IMR-90 (cell line): ENCODE data around the gene TBPL1. TPM values are rescaled to one million over a fixed set of nuclear protein-coding genes. Genes with fewer than 3 reads are reported as not detected.

Experiments
- ATAC-seq: fragments of 200-7000 bp; cut with Tn5 transposase; 2 replicates; pipeline ENCODE4 v1.9.1; 2020; ENCODE audit warnings: low read depth, mild to moderate bottlenecking, moderate library complexity
- BruUV-seq: library from RNA; stranded (reverse); fragments of 400-500 nt; replicated peaks from 2 replicates; lab custom pipeline; 2021; lab: Mats Ljungman, UMichigan
- CTCF ChIA-PET: fragments of 300-600 bp; formaldehyde crosslinking; extraction: SDS; loops from one replicate; lab custom pipeline; 2021; ENCODE audit warnings: antibody characterized with exemption; lab: Yijun Ruan, JAX
- POLR2A ChIA-PET: fragments of 300-600 bp; sonication (Branson Sonifier 250); formaldehyde crosslinking; loops from one replicate; lab custom pipeline; 2022; ENCODE audit warnings: antibody characterized with exemption; ENCODE audit not compliant: unreplicated experiment; lab: Charles Lee
- DNase-seq: peaks from one replicate; pipeline ENCODE4 v3.0.0; 2013
- H2AFZ ChIP-seq: replicated peaks from 2 replicates; pipeline ENCODE3; 2013; ENCODE audit warnings: low read length, mild to moderate bottlenecking; ENCODE audit not compliant: poor library complexity
- H2AK5ac ChIP-seq: 2 replicates; pipeline ENCODE4 v1.6.1; 2013; ENCODE audit warnings: low read depth, low read length, inconsistent platforms
- H2AK9ac ChIP-seq: replicated peaks from 2 replicates; pipeline ENCODE3; 2013; ENCODE audit warnings: mild to moderate bottlenecking, low read depth, low read length, moderate library complexity; ENCODE audit not compliant: poor library complexity
- H2BK120ac ChIP-seq: 2 replicates; pipeline ENCODE4 v1.6.1; 2013; ENCODE audit warnings: low read depth, low read length, inconsistent platforms
- H2BK15ac ChIP-seq: 3 replicates; pipeline ENCODE4 v1.6.1; 2013; ENCODE audit warnings: low read depth, low read length, inconsistent platforms
- H2BK20ac ChIP-seq: 2 replicates; pipeline ENCODE4 v1.6.1; 2013; ENCODE audit warnings: low read depth, mild to moderate bottlenecking, inconsistent platforms, low read length, moderate library complexity
- H2BK5ac ChIP-seq: 2 replicates; pipeline ENCODE4 v1.6.1; 2013; ENCODE audit warnings: mild to moderate bottlenecking, low read depth, low read length, inconsistent platforms; ENCODE audit not compliant: poor library complexity, severe bottlenecking
- H3K14ac ChIP-seq: replicated peaks from 2 replicates; pipeline ENCODE4 v1.6.1; 2013; ENCODE audit warnings: low read depth, low read length, inconsistent platforms
- H3K18ac ChIP-seq: 2 replicates; pipeline ENCODE4 v1.6.1; 2013; ENCODE audit warnings: low read depth, low read length, control low read depth
- H3K23ac ChIP-seq: 2 replicates; pipeline ENCODE4 v1.6.1; 2013; ENCODE audit warnings: low read depth, low read length, inconsistent platforms
- H3K27ac ChIP-seq: 2 replicates; pipeline ENCODE4 v1.5.1; 2013; ENCODE audit warnings: mild to moderate bottlenecking, control low read depth, low read length; ENCODE audit not compliant: insufficient read depth
- H3K27me3 ChIP-seq: 2 replicates; pipeline ENCODE4 v1.6.1; 2013; ENCODE audit warnings: low read length; ENCODE audit not compliant: control insufficient read depth, insufficient read depth
- H3K36me3 ChIP-seq: 2 replicates; pipeline ENCODE4 v1.6.1; 2013; ENCODE audit warnings: low read length, mixed read lengths; ENCODE audit not compliant: control insufficient read depth, insufficient read depth
- H3K4ac ChIP-seq: 2 replicates; pipeline ENCODE4 v1.6.1; 2013; ENCODE audit warnings: low read depth, low read length, inconsistent platforms
- H3K4me1 ChIP-seq: 2 replicates; pipeline ENCODE4 v1.6.1; 2013; ENCODE audit warnings: low read length, mixed read lengths; ENCODE audit not compliant: control insufficient read depth, insufficient read depth
- H3K4me2 ChIP-seq: 2 replicates; pipeline ENCODE4 v1.6.1; 2013; ENCODE audit warnings: low read depth, mild to moderate bottlenecking, control low read depth, low read length, moderate library complexity
- H3K4me3 ChIP-seq: 2 replicates; pipeline ENCODE4 v1.5.1; 2013; ENCODE audit warnings: low read depth, mild to moderate bottlenecking, control low read depth, low read length, moderate library complexity; ENCODE audit not compliant: insufficient read depth
- H3K56ac ChIP-seq: 2 replicates; pipeline ENCODE4 v1.6.1; 2013; ENCODE audit warnings: low read length, inconsistent platforms; ENCODE audit not compliant: insufficient read depth; ENCODE audit errors: extremely low read depth
- H3K79me1 ChIP-seq, 2 experiments: 2 replicates each; pipeline ENCODE4 v1.6.1; 2013; ENCODE audit warnings: low read length in 2 of 2, inconsistent platforms in 1 of 2, low read depth in 1 of 2
- H3K9ac ChIP-seq: 2 replicates; pipeline ENCODE4 v1.6.1; 2013; ENCODE audit warnings: low read depth, low read length, control low read depth
- H3K9me1 ChIP-seq: 2 replicates; pipeline ENCODE4 v1.6.1; 2013; ENCODE audit warnings: low read length, inconsistent platforms; ENCODE audit not compliant: insufficient read depth
- H3K9me3 ChIP-seq: 2 replicates; pipeline ENCODE4 v1.6.1; 2013; ENCODE audit warnings: low read length; ENCODE audit not compliant: control insufficient read depth, insufficient read depth
- H4K20me1 ChIP-seq: 2 replicates; pipeline ENCODE4 v1.6.1; 2013; ENCODE audit warnings: low read length, inconsistent platforms; ENCODE audit not compliant: insufficient read depth
- H4K5ac ChIP-seq: 2 replicates; pipeline ENCODE4 v1.6.1; 2013; ENCODE audit warnings: mild to moderate bottlenecking, low read depth, low read length, control low read depth
- H4K8ac ChIP-seq, 2 experiments: 2 replicates each; pipeline ENCODE4 v1.6.1; 2013; ENCODE audit warnings: low read depth in 2 of 2, low read length in 2 of 2, control low read depth in 1 of 2, inconsistent platforms in 1 of 2
- H4K91ac ChIP-seq: 2 replicates; pipeline ENCODE4 v1.6.1; 2013; ENCODE audit warnings: low read depth, low read length, inconsistent platforms; ENCODE audit not compliant: insufficient read depth
- CEBPB ChIP-seq: IDR thresholded peaks from 2 replicates; pipeline ENCODE4 v1.6.1; 2012; ENCODE audit warnings: low read depth, low read length, improper control_type of control experiment
- CHD1 ChIP-seq: IDR thresholded peaks from 2 replicates; pipeline ENCODE4 v1.6.1; 2012; ENCODE audit warnings: low read depth, low read length, improper control_type of control experiment
- CTCF ChIP-seq: conservative IDR thresholded peaks from 2 replicates; pipeline ENCODE4 v1.5.1; 2012; ENCODE audit warnings: mild to moderate bottlenecking, low read depth, low read length, improper control_type of control experiment
- ELK1 ChIP-seq: fragments of 150-350 bp; IDR thresholded peaks from 2 replicates; pipeline ENCODE4 v1.6.1; 2016; ENCODE audit warnings: low read depth, mild to moderate bottlenecking, low read length, moderate library complexity, borderline replicate concordance
- FOS ChIP-seq: fragments of 150-350 bp; IDR thresholded peaks from 2 replicates; pipeline ENCODE4 v1.6.1; 2016; ENCODE audit warnings: low read depth, low read length
- MAFK ChIP-seq: IDR thresholded peaks from 2 replicates; pipeline ENCODE4 v1.6.1; 2012; ENCODE audit warnings: low read depth, low read length, improper control_type of control experiment
- MAZ ChIP-seq: IDR thresholded peaks from 2 replicates; pipeline ENCODE4 v1.6.1; 2012; ENCODE audit warnings: low read depth, mild to moderate bottlenecking, low read length, improper control_type of control experiment, moderate library complexity, borderline replicate concordance
- MXI1 ChIP-seq: IDR thresholded peaks from 2 replicates; pipeline ENCODE4 v1.6.1; 2012; ENCODE audit warnings: low read depth, mild to moderate bottlenecking, low read length, moderate library complexity, borderline replicate concordance
- NFE2L2 ChIP-seq: fragments of 150-350 bp; IDR thresholded peaks from 2 replicates; pipeline ENCODE4 v1.6.1; 2016; ENCODE audit warnings: low read depth, mild to moderate bottlenecking, low read length
- POLR2A ChIP-seq: IDR thresholded peaks from 2 replicates; pipeline ENCODE4 v1.6.1; 2012; ENCODE audit warnings: mild to moderate bottlenecking, low read depth, low read length
- RAD21 ChIP-seq: IDR thresholded peaks from 2 replicates; pipeline ENCODE4 v1.6.1; 2012; ENCODE audit warnings: low read length, improper control_type of control experiment
- RCOR1 ChIP-seq: IDR thresholded peaks from 2 replicates; pipeline ENCODE4 v1.6.1; 2012; ENCODE audit warnings: mild to moderate bottlenecking, low read length, improper control_type of control experiment; ENCODE audit not compliant: insufficient replicate concordance
- RFX5 ChIP-seq: IDR thresholded peaks from 2 replicates; pipeline ENCODE4 v1.8.0; 2012; ENCODE audit warnings: low read depth, mild to moderate bottlenecking, low read length, moderate library complexity
- SMC3 ChIP-seq: fragments of 150-350 bp; IDR thresholded peaks from 2 replicates; pipeline ENCODE4 v1.6.1; 2016; ENCODE audit warnings: low read depth, mild to moderate bottlenecking, antibody characterized with exemption, low read length, moderate library complexity
- USF2 ChIP-seq: fragments of 150-350 bp; IDR thresholded peaks from 2 replicates; pipeline ENCODE4 v1.6.1; 2017; ENCODE audit warnings: mild to moderate bottlenecking, antibody characterized with exemption, low read length, low read depth
- WGBS, 2 experiments: methylation state at CpG; one replicate each; pipeline versions ENCODE4 v1.1.5 to v1.1.7; 2013; ENCODE audit warnings: missing lambda C conversion rate in 2 of 2; ENCODE audit not compliant: insufficient read length in 1 of 2; ENCODE audit errors: extremely low coverage in 2 of 2; 5-methylcytosine and 5-hydroxymethylcytosine counted together
- dilution Hi-C: fragments of 300-500 bp; cut with HindIII; formaldehyde crosslinking; loops from one replicate; pipeline ENCODE4 v1.14.3; 2018; ENCODE audit warnings: low sequenced_read_pairs; ENCODE audit not compliant: unreplicated experiment
- in situ Hi-C: fragments of 300-500 bp; cut with MboI; formaldehyde crosslinking; loops from 3 replicates; pipeline ENCODE4 v1.14.3; 2019; ENCODE audit warnings: low sequenced_read_pairs, inconsistent platforms, mixed read lengths
- intact Hi-C: fragments of 100-400 bp; cut with micrococcal nuclease; formaldehyde crosslinking; loops from 2 replicates; pipeline ENCODE4 v1.10.0; 2022
- polyA plus RNA-seq, 3 experiments: library from polyadenylated mRNA; depleted of rRNA; stranded (reverse); fragments of >200 nt; gene quantifications; 2 replicates each; pipeline ENCODE4 v1.2.3, GENCODE V29; 2012; ENCODE audit warnings: low replicate concordance in 1 of 3
- total RNA-seq: library from RNA; depleted of rRNA; stranded (reverse); fragments of >200 nt; gene quantifications from 2 replicates; pipeline ENCODE4 v1.2.3, GENCODE V29; 2012

The TBPL1 gene
- total and polyA plus RNA-seq, 2 of the 4 experiments (the other 2 are of a cell fraction), result 25.6 to 32.5 TPM

GRCh38 chr6:133972388-133972787 lies 19.4 kb downstream of the TBPL1 start:
- H3K27me3 ChIP-seq, result no peaks in the 10 kb centered on the region
- ATAC-seq, result no peak
- H4K20me1 ChIP-seq, result peaks cover 16% of the 10 kb centered on the region; the same call in 1 of the 2 replicates
- TF ChIP-seq CEBPB (no peak), USF2 (no peak), FOS (no peak), ELK1 (no peak), POLR2A (no peak), MAZ (no peak), RAD21 (no peak), NFE2L2 (no peak), CTCF (no peak), MAFK (no peak), MXI1 (no peak), RFX5 (no peak), SMC3 (no peak), CHD1 (no peak), RCOR1 (no peak)
- peaks cover 3% of the 10 kb centered on the region; the same call in 1 of the 2 replicates for H3K4me1 ChIP-seq
- no peak overlapping the region for H3K18ac ChIP-seq
- no peak overlapping the region for H3K9ac ChIP-seq
- H2AK9ac ChIP-seq, result no peak overlapping the region
- H4K5ac ChIP-seq, result no peak overlapping the region
- DNase-seq, result no peak
- H3K4ac ChIP-seq, result no peak overlapping the region
- H2BK20ac ChIP-seq, result no peak overlapping the region
- BruUV-seq, result no TSS peak
- H2AK5ac ChIP-seq, result no peak overlapping the region
- dilution Hi-C loops (no loop called here), in situ Hi-C loops (loop anchor here (5.0 kb wide), 1 partner anchor 90 kb away; no protein-coding TSS in a partner anchor), intact Hi-C loops (no loop called here)
- H3K27ac ChIP-seq, result no peak overlapping the region
- H3K14ac ChIP-seq, result no peak overlapping the region
- H3K23ac ChIP-seq, result no peak overlapping the region
- H4K91ac ChIP-seq, result no peak overlapping the region
- no CpG with 5 or more reads among the region's 2 CpGs for WGBS, 2 experiments
- no peak overlapping the region for H3K4me2 ChIP-seq
- H3K36me3 ChIP-seq, result no peaks in the 10 kb centered on the region
- no peaks in the 10 kb centered on the region for H3K9me3 ChIP-seq
- CTCF ChIA-PET, result interaction anchor here (0.8 to 2.1 kb wide), 6 partner anchors 8 to 125 kb away, joined by 3 to 21 read pairs (median 5); no protein-coding TSS in a partner anchor
- no peak overlapping the region for H4K8ac ChIP-seq
- no peak overlapping the region for H2BK15ac ChIP-seq
- no peak overlapping the region for H2BK5ac ChIP-seq
- POLR2A ChIA-PET, result no interaction called here
- H3K79me1 ChIP-seq, result peaks cover 11 to 34% of the 10 kb centered on the region in 2 experiments
- no peak overlapping the region for H3K56ac ChIP-seq
- H2AFZ ChIP-seq, result no peak overlapping the region
- no peak overlapping the region for H3K4me3 ChIP-seq
- no peak overlapping the region for H2BK120ac ChIP-seq
- H3K9me1 ChIP-seq, result no peaks in the 10 kb centered on the region
